ENCODE results near the gene MYT1. TPM values are rescaled to one million over a fixed set of nuclear protein-coding genes. Genes with fewer than 3 reads are reported as not detected.

MYT1 gene
- total and polyA plus RNA-seq, 9 of the 15 experiments (the other 6 are each of a cell fraction or from before 2014, with no cell fraction given) = 0.02 to 0.12 (median 0.06) TPM; not detected in 4

GRCh38 chr20:64161356-64162238 lies 2.7 kb upstream of the MYT1 start (continued):
- peak; percentile 45 for TF ChIP-seq CXXC5 (CRISPR knock-in tag; IDR thresholded peaks at IDR 0.05)
- TF ChIP-seq OTX1 (CRISPR knock-in tag; IDR thresholded peaks at IDR 0.05) = no peak
- no peak for TF ChIP-seq KDM5B (IDR thresholded peaks at IDR 0.05; ENCODE audit: insufficient replicate concordance, low read depth, low read length)
- TF ChIP-seq ZNF263 (CRISPR knock-in tag; IDR thresholded peaks at IDR 0.05; ENCODE audit: borderline replicate concordance) = peak; percentile 37; the same call in 1 of the 2 replicates
- peak; percentile 98 for TF ChIP-seq EHMT2 (IDR thresholded peaks at IDR 0.05)
- peak; percentile 58; the same call in 1 of the 2 replicates for TF ChIP-seq NCOA1 (IDR thresholded peaks at IDR 0.05; ENCODE audit: low read depth)

- DNase-seq (ENCODE audit: extremely low read depth in 1 of 4, low spot score in 3 of 4) (peak in 1 of 4 experiments; percentile 8), FAIRE-seq (no peak), ATAC-seq (no peak)
- Histone ChIP-seq H2AFZ (ENCODE audit: low read depth, low read length) (no peak overlapping the region), H3K27ac (ENCODE audit: extremely low read depth, low read depth, low read length) (no peak overlapping the region), H3K79me2 (ENCODE audit: control insufficient read depth, insufficient read depth, low read length) (no peaks in the 10 kb centered on the region), H3K9me1 (ENCODE audit: control insufficient read depth, insufficient read depth, low read length) (no peaks in the 10 kb centered on the region), H3K36me3 (ENCODE audit: control insufficient read depth, insufficient read depth, low read length) (no peaks in the 10 kb centered on the region), H3K9me3 (replicated peaks; ENCODE audit: control insufficient read depth, insufficient read depth, low read depth, low read length) (no peaks in the 10 kb centered on the region), H3K9ac (ENCODE audit: insufficient read depth in 1 of 2, low read depth in 2 of 2, low read length in 2 of 2) (no peak overlapping the region), H3K27me3 (ENCODE audit: control insufficient read depth in 2 of 2, insufficient read depth in 2 of 2, low read length in 2 of 2) (peaks cover 30 to 72% of the 10 kb centered on the region in 2 experiments), H3K4me1 (replicated peaks in 1 of 2; ENCODE audit: control insufficient read depth in 2 of 2, insufficient read depth in 2 of 2, low read length in 2 of 2) (peaks cover 0 to 7% of the 10 kb centered on the region in 2 experiments; a peak in 1 of 5 replicates), H3K4me2 (ENCODE audit: insufficient read depth, low read length) (no peak overlapping the region), H4K20me1 (replicated peaks; ENCODE audit: control insufficient read depth, insufficient read depth, low read length) (peaks cover 8% of the 10 kb centered on the region; the same call in 1 of the 2 replicates), H3K4me3 (no peak overlapping the region)
- 12% methylated on average over 22 of the region's 23 CpGs for WGBS (ENCODE audit: insufficient coverage, low coverage, missing lambda C conversion rate)
- BruUV-seq (replicated peaks) = no TSS peak
- CTCF ChIA-PET (ENCODE audit: low intra/inter-chr PET ratio) = no interaction called here
- POLR2A ChIA-PET = interaction anchor here (0.6 kb wide), 1 partner anchor 773 kb away, joined by 3 read pairs; no protein-coding TSS in a partner anchor
- intact Hi-C loops (cut with micrococcal nuclease) = no loop called here
- in situ Hi-C loops (cut with MboI) = no loop called here
- no peak for TF ChIP-seq VEZF1 (CRISPR knock-in tag; IDR thresholded peaks at IDR 0.05)
- 0 out of 2 replicates have a peak, but pooled peaks have one; percentile 24 for TF ChIP-seq ZNF175 (CRISPR knock-in tag; IDR thresholded peaks at IDR 0.05; ENCODE audit: low read depth)
- TF ChIP-seq ZNF639 (CRISPR knock-in tag; conservative IDR thresholded peaks at IDR 0.05 in 1 of 2, IDR thresholded peaks at IDR 0.05 in 1 of 2) = no peak
- no peak for TF ChIP-seq BDP1 (IDR thresholded peaks at IDR 0.05; ENCODE audit: insufficient read depth, insufficient read length)
- TF ChIP-seq PHB (CRISPR knock-in tag; IDR thresholded peaks at IDR 0.05) = no peak
- no peak for TF ChIP-seq MCM2 (IDR thresholded peaks at IDR 0.05; ENCODE audit: low read depth)
- TF ChIP-seq ATF3 (IDR thresholded peaks at IDR 0.05) = no peak
- no peak for TF ChIP-seq ATF3 (CRISPR knock-in tag; conservative IDR thresholded peaks at IDR 0.05)
Measured at GRCh38 chr20:64162239-64162910, 1.9 kb upstream of the MYT1 start.
